HG03457 (cell line): Measurements from ENCODE around the gene RHBDD1.

Experiments
- ATAC-seq: cut with Tn5 transposase; IDR thresholded peaks from one replicate; pipeline ENCODE4 v1.9.1; 2021; ENCODE audit warnings: moderate number of reproducible peaks; ENCODE audit not compliant: unreplicated experiment

RHBDD1 gene

DNA sequence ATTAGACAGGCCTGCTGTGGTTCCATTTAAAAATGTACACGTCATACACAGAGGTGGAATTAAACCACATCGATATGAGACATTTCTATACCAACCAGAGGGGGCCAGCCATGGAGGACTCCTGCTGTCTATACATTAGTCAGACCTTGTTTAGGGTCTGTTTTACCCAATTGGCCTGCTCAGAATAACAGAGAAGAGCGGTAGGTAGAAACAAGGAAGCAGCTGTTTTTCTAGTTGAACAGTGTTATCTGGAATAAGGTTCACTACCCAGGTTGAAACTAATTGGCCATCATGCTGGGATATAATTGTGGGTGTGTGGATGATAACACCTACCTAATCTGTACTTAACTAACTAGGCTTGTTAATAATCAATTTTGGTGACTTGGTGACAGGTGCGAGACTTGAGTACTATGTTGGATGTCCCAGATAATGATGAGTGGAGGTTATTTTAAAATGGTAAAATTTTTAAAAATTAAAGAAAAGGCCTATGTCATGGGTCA lies 47.5 kb downstream of the RHBDD1 start:
- no peak for ATAC-seq

DNA sequence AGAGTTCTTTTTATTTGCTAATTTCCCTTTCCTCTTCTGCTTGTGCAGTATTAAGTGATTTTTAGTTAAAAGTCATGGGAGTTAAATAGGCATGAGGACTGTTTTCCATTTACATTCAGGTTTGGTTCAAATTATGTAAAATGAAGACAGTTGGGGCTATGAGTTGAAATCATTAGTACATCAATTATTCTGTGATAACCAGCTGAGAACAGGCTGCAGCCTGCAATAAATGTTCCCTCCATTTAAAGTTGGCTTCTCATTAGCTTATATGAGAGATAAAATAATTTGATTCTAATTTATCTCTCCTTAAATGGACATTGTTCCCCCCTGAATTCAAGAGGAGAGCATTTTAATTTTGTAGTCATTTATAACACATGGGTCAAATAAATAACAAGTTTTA lies 48.3 kb downstream of the RHBDD1 start:
- ATAC-seq: no peak

DNA sequence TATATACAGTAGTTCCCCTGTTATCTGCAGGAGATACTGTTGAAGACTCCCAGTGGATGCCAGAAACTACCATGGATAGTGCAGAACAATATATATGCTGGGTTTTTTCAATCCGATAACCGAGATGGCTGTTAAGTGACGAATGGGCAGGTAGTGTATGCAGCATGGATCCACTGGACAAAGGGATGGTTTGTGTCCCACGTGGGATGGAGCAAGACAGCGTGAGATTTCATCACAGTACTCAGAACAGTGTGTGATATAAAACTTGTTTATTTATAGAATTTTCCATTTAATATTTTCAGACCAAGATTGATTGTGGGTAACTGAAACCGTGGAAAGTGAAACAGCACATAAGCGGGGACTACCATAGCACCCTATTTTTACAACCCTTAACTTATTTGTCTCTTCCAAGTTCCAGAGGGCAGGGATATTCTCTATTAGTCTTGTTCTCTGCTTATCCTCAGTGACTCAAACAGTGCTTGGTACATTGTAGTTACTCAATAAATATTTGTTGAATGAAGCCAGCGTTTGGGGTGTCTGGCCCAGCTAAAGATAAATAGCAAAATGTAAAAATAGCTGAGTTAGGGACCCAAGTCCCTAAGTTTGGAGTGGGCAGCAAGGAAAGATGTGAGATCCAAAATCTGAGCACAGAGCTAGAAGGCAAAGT lies 50.0 kb downstream of the RHBDD1 start:
- no peak for ATAC-seq

DNA sequence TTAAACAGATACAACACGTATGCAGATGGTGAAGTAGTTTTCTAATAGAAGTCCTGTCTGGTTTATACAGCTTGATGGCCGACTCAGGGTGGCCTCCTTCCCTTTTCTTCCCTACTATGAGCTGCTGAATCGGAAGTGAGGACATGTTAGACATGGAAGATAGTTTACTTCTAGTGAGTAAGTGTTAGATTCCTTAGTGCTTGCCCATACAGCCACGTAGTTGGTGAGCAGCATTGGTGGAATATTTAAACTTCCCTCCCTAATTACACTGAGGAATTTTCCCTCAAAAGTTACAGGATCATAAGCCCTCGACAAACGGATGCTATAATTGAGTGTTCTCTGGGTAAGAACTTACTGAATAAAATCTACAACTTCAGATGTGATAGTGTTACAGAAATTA lies 52.1 kb downstream of the RHBDD1 start:
- no peak for ATAC-seq

DNA sequence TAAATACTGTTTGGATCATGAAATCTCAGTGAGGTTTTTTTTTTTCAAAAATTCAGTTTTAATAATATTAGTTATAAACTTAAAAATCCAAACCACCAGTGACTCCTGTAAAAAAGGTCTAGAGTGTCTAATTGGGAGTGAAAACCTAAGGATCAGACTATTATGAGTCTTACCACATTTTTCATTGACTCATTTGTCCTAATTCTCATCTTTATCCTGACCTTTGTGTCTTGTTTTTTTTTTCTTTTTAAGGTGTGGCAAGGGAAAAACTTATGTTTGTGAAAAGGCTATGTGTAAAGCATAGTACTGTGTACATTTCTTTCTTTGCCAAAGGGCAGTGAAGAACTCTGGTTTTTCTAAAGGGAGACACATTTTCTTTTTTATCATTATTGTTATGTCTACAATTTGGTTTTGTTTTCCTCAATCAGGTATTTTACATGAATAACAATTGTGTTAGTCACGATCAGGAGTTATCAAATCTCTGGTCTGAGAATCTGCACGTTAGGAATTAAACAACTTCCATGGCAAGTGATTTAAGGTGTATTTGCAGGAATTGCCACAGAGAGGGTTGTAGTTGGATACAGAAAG lies 52.6 kb downstream of the RHBDD1 start:
- ATAC-seq: no peak

DNA sequence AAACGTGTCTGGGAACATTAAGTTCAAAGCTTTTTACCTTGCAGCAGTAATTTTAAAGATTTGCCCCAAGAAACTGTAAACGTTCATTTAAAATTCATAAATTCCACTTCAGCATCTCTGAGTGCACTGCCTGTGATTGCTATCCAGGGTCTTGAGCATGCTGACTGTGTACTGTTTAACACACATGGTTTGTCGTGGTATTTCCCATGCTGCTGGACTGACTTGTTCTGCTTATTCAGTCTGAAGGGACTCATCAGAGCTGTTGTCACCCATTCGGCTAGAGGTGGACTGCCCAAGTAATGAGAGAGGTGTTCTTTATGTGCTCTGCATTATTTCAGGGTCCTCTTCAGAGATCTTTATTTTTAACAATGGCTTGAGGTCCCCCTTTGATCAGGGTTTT lies 53.1 kb downstream of the RHBDD1 start:
- ATAC-seq: no peak

DNA sequence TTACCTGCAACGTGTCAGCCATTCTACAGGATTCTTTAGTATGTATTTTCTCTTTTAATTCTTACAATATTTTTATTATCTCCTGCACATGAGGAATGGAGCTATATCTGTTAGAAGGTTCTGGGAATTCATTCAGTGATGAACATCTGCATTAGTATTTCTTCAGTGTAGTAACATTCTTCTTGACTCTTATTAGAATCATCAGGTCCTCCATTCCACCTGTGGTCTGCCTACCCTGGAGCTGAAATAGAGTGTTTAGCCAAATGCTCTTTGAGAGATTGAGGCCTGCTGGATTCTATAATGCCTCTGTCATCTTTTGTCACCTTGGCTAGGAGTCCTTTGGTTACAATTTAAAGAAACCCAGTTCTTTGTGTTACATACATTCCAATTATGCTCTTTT lies 54.4 kb downstream of the RHBDD1 start:
- ATAC-seq: no peak

DNA sequence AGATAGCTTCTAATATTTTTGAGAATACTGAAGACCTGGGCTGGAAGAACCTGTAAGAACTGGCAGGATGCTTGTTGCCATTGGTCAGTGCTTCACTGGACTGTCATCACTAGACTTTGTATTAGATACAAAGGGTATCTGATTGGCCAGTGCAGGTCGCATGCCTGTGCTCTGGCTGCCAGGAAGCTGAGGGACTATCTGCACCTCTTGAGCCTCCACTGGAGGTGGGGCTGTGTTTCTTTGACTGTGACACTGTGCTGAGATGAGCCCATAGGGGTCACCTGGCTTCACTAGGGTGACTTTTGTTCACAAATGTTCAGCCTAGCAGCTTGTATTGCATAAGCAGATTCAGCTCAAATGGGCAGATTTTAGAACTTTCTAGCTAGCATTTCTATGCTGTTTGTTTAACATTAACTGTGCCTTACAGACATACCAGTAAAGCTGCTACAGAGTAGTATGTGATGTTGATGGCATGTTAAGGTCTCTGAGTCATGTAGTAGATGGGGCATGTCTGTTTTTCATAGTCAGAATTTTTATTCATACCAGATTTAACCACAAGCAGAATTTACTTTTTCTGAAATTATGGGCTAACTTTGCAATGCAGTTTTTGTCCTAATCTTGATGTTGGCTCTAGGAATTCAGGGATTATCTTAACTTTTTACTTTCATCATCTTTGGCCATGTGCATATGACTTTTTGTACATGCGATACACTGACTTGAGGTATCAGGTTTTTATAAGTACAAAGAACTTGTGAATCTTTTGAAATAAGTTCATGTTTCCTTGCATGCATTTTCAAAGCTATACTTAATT lies 56.1 kb downstream of the RHBDD1 start:
- no peak for ATAC-seq

DNA sequence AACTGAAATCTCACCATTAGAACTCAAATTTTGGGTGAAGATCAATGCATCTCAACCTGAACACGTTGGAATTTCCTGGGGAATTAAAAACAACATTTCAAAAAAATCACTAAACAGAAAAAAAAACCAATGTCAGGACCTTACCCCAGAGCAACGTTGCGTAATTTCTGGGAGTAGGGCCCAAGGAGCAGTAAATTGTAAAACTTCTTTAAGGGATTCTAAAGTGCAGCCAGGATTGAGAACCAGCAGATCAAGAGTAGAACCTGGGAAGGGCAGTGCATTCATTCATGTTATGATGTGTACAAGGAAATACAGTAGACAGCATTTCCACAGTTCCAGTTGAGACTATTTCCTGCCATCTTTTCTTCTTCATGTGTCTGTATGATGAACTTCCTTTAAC lies 56.9 kb downstream of the RHBDD1 start:
- no peak for ATAC-seq

DNA sequence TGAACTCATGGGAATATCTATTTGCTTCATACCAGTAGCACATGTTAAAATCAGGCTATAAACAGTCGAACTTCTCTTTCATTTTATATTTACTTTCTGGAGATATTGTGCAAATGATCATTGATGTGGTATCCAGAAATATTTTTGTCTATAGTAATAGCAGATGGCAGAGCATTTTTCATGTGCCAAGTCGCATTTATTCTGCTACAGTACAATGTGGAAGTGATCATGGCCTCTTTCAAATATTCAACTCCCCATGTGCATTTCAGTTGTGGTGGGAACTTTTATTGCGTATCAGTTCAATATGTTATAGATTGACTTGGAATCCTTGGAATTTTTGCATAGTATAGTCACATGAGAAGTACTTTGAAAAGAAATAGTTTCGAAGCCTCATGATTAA lies 57.4 kb downstream of the RHBDD1 start:
- ATAC-seq: no peak

DNA sequence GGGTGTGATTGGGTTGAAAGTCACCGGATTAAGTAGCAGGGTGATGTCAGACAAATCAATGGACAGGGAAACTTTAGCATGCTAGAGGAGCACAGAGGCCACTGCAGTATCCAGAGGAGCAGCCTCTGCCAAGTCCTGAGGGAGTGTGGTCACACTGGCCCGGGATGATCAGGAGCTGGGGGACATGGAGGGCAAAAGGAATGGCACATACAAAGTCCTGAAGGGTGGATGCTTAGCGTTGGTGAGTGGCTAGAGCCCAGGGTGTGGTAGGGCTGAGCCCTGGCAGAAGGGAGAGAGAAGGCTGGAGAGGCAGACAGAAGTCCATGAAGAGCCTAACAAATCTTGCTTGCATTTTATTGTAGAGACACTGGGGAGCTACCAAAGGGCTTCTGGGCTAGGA lies 58.9 kb downstream of the RHBDD1 start:
- no peak for ATAC-seq

DNA sequence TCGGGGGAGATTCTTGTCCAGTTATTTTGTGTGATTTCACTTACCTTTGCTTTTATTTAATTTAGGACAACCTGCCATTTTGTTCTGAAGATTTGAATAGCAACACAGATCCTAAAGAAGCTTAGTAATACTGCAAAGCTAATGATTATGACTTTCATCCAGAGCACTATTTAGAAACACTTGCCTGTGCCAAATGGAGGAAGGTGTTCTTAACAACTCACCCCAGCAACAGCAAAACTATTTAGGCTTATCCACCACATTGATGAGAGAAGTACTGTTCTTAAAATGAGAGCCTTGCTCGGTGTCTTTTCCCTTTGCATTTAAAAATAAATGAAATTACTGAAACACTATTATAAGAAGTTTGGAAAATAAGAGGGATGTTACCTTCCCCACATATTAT lies 59.7 kb downstream of the RHBDD1 start:
- ATAC-seq: no peak

DNA sequence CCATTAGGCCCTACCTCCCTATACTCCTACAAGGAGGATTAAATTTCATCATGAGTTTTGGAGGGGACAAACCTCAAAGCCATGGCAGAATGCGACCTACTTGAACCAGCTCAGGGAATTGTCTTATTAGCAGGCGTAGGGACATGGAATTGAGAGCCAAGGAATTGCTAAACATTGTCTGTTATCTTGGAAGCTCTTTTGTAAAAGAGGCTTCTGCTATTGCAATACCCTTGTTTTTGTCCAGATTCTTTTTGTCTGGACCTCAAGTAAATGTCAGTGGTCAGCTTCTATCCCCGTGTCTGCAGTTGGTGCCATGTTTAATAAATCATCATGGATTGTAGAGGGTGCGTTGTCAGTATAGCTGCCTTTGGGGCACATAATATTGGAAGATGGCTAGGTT lies 62.3 kb downstream of the RHBDD1 start:
- no peak for ATAC-seq

DNA sequence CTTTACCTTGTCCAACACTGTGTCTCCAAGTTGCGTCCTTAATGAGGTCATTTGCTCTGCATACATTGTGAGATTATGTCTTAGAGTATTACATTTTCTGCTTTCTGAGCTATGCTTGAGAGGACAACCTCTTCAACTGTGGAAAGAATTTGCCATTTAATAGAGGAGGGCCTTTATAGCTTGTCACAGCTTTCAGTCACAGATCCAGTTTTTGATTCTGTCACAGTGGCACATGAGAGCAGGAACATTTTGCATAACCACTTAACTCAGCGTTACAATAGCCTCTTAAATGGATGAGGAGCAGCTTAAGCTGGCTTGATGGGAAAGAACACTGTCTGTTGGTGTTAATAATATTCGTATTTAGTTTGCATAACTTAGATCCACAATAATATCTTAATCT lies 63.0 kb downstream of the RHBDD1 start:
- no peak for ATAC-seq

DNA sequence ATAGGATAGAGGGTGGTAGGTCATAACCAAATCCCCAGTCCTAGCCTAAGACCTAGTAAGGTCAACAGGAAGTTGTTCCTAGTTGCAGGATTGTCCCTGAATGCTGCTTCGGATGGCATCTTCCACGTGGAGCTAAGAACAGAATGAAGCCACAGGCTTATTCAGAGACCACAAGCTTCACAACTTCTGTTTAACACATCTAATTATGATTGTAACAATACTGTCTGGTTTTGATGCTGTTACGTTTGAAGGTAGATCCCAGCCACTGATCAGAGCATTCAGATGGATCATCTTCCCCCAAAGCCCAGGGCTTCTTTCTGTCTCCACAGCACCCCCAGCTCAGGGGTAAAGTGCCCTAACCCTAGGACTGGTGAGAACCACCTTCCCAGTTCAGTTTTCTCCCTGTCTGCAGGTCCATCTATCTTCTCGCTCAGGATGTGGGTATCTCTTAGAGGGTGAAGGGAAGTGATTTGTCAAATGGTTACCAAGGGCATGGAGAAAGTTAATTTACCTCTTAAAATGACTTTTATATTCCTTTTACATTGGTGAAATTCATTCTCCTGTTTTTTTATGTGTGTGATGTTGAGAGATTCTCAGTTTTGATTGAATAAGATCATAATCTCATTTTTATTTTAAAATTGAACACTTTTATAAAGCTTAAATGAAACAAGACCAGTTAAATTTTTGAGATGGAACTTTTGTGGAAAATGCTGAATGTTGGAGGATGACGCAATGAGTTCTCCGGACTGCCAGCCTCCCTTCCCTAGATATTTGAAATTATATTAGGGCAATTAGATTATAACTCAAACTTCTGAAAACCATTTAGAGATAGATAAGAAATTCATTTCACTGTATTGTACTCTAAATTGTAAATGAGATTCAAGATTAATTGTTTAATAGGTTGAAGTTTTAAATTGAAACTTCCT lies 66.5 kb downstream of the RHBDD1 start:
- no peak for ATAC-seq

DNA sequence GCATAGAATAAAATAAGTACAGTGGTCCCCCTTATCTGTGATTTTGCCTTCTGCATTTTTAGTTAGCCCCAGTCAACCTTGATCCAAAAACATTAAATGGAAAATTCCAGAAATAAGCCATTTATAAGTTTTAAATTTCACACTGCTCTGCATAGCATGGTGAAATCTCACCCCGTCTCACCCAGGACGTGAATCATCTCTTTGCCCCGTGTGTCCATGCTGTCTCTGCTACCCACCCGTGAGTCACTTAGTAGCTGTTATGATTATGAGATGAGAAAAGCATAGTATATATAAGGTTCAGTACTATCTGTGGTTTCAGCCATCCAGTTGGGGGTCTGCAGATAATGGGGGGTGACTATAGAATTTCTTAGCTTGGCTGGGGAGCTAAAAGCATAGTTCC lies 67.3 kb downstream of the RHBDD1 start:
- ATAC-seq: no peak

DNA sequence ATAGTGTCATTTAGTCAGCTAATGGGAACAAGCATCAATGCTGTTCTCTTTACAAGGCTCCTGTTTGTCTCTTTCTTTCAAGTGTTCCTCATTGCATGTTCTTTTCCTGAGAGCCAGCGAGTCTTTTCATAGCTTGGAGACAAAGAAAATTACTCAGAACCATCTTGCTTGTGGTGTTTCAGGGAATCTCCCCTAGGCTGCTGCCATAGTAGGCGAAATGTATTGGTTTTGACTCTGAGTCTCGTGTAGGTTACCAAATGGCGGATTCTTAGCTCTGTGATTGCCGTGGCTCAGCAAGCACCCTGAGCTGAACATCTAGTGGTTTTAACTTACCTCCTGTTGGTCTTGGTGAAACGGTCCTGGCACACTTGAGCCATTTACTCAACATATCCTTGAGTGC lies 68.7 kb downstream of the RHBDD1 start:
- peak; percentile 36 for ATAC-seq

DNA sequence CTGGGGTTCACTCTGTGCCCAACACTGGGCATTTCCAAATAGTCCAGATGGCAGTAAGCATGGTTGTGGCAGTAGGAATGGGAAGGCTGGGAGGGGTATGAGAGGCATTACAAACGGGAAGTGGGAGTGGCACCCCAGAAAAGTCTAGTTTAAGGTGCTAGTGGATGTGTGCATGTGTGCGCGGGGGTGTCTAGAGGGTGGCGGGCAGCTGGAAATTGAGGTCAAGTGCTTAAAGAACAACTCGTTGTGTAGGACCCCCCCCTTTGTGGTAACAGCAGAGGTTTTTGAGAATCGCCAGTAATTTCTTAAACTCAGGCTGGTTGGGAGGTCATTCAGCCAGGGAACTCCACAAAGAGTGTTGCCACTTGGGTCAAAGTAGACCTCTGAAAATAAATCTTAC lies 69.9 kb downstream of the RHBDD1 start:
- peak; percentile 18 for ATAC-seq

DNA sequence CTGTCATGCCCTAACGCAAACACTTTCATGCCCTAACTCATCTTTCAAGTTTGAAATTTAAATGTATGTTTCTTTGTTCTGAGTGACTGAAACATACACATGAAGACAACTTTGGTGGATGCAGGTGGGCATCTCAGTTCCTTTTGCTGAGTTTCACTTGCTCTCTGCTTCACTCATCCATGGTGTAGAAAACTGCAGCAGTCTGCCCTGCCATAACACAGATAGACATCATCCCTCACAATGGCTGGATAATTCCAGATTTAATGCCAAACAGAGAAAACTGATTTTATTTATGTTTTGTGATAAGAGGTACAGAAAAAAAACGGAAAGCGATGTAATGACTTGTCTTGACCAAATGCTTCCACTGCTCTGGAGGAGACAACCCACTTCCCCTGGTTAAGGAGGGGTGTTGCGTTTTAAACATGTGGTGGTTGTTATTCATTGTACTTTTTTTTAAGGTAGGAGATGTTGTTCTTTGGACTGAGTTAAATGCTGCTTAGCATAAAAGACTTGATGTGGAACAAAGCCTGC lies 70.4 kb downstream of the RHBDD1 start:
- ATAC-seq: peak; percentile 79

DNA sequence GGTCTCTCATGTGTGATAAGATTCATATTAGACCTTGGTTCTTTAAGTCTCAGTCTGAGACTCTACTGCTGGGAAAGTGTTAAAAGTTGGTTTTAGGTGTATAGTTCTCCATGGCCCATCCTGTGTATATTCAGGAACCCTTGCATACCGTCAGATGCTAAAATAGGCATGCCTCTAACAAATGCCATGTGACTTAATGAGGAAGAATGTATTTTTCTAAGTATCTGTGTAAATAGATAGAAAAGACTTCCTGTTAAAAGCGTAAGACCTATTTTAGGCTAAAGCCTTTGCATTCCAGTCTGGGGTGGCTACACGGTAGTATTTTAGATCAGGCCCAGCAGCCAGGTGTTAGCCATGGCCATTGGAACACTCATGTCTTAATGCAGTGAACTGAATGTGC lies 73.3 kb downstream of the RHBDD1 start:
- ATAC-seq: no peak

DNA sequence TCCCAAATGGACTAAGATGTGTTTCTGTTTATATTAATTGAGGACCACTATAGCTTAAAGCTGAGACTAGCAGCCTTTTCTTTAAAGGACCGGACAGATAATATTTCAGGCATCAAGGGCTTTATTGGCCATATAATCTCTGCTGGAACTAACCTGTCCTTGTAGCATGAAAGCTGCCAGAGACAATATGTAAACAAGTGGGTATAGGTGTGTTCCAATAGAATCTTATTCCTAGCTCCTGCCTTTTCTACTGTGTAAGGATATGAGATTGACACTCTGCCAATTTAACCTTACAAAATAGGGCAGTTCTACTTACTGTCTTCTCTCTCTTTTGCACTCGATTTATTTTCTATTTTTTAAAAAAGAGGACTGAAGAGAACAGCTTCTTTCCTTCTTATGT lies 74.0 kb downstream of the RHBDD1 start:
- no peak for ATAC-seq
